ENCODE measurements around the gene PIEZO1. TPM values are rescaled to one million over a fixed set of nuclear protein-coding genes. Genes with fewer than 3 reads are reported as not detected.

The PIEZO1 gene
- total and polyA plus RNA-seq, 9 of the 15 experiments (the other 6 are each of a cell fraction or from before 2014, with no cell fraction given), result 3.6 to 432 (median 131) TPM

DNA sequence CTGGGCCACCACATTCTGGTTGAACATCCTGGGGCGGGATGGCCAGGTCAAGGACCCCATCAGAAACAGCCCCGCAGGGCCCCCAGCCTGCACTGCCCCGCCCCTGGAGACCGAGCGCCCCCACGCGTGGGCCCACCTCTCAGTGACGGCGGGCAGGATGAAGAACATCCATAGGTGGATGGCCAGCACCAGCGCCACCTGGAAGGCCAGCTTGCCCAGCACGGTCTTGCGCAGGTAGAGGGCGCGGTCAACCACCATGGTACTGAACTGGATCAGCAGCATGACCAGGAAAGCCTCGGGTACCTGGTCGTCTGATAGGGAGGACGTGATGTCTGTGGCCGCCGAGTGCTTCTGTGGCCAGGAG lies 65.1 kb downstream of the PIEZO1 start:
- H3K9me3 ChIP-seq (replicated peaks; ENCODE audit: control insufficient read depth, insufficient read depth, low read depth, low read length), result 0 out of 2 replicates have a peak, but pooled peaks cover 2% of the 10 kb centered on the region
- ATAC-seq (no peak), FAIRE-seq (no peak), DNase-seq (ENCODE audit: extremely low read depth in 1 of 4, low spot score in 3 of 4) (no peak)
- POLR2A ChIA-PET, result interaction anchor here (1.1 kb wide), 1 partner anchor 15 kb away, joined by 3 read pairs; no protein-coding TSS in a partner anchor
- CTCF ChIA-PET (ENCODE audit: low intra/inter-chr PET ratio), result no interaction called here
- intact Hi-C loops (cut with micrococcal nuclease), result no loop called here
- H3K4me3 ChIP-seq, result no peak overlapping the region
- no peaks in the 10 kb centered on the region; a peak in 1 of 5 replicates for H3K27me3 ChIP-seq (ENCODE audit: control insufficient read depth in 2 of 2, insufficient read depth in 2 of 2, low read length in 2 of 2)
- in situ Hi-C loops (cut with MboI), result no loop called here
- H2AFZ ChIP-seq (ENCODE audit: low read depth, low read length), result no peak overlapping the region
- H3K9ac ChIP-seq (ENCODE audit: insufficient read depth in 1 of 2, low read depth in 2 of 2, low read length in 2 of 2), result no peak overlapping the region
- no peak overlapping the region for H3K27ac ChIP-seq (ENCODE audit: extremely low read depth, low read depth, low read length)
- no peak overlapping the region for H3K4me2 ChIP-seq (ENCODE audit: insufficient read depth, low read length)
- H3K36me3 ChIP-seq (ENCODE audit: control insufficient read depth, insufficient read depth, low read length), result peaks cover 100% of the 10 kb centered on the region
- TF ChIP-seq RBM22 (IDR thresholded peaks at IDR 0.05; ENCODE audit: low read depth, low read length, poor library complexity, severe bottlenecking), result peak; percentile 82
- TF ChIP-seq, protein P1, sequence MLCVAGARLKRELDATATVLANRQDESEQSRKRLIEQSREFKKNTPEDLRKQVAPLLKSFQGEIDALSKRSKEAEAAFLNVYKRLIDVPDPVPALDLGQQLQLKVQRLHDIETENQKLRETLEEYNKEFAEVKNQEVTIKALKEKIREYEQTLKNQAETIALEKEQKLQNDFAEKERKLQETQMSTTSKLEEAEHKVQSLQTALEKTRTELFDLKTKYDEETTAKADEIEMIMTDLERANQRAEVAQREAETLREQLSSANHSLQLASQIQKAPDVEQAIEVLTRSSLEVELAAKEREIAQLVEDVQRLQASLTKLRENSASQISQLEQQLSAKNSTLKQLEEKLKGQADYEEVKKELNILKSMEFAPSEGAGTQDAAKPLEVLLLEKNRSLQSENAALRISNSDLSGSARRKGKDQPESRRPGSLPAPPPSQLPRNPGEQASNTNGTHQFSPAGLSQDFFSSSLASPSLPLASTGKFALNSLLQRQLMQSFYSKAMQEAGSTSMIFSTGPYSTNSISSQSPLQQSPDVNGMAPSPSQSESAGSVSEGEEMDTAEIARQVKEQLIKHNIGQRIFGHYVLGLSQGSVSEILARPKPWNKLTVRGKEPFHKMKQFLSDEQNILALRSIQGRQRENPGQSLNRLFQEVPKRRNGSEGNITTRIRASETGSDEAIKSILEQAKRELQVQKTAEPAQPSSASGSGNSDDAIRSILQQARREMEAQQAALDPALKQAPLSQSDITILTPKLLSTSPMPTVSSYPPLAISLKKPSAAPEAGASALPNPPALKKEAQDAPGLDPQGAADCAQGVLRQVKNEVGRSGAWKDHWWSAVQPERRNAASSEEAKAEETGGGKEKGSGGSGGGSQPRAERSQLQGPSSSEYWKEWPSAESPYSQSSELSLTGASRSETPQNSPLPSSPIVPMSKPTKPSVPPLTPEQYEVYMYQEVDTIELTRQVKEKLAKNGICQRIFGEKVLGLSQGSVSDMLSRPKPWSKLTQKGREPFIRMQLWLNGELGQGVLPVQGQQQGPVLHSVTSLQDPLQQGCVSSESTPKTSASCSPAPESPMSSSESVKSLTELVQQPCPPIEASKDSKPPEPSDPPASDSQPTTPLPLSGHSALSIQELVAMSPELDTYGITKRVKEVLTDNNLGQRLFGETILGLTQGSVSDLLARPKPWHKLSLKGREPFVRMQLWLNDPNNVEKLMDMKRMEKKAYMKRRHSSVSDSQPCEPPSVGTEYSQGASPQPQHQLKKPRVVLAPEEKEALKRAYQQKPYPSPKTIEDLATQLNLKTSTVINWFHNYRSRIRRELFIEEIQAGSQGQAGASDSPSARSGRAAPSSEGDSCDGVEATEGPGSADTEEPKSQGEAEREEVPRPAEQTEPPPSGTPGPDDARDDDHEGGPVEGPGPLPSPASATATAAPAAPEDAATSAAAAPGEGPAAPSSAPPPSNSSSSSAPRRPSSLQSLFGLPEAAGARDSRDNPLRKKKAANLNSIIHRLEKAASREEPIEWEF (CRISPR knock-in tag; IDR thresholded peaks at IDR 0.05), result no peak
- TF ChIP-seq IFI16 (CRISPR knock-in tag; IDR thresholded peaks at IDR 0.05), result no peak
- TF ChIP-seq RBFOX2 (IDR thresholded peaks at IDR 0.05; ENCODE audit: low read depth, low read length), result 0 out of 2 replicates have a peak, but pooled peaks have one; percentile 4
- TF ChIP-seq POLR2G (IDR thresholded peaks at IDR 0.05; ENCODE audit: low read depth, low read length), result peak; percentile 53
- H3K4me1 ChIP-seq (replicated peaks in 1 of 2; ENCODE audit: control insufficient read depth in 2 of 2, insufficient read depth in 2 of 2, low read length in 2 of 2), result peaks cover 0 to 47% of the 10 kb centered on the region in 2 experiments; a peak in 1 of 5 replicates
- no peaks in the 10 kb centered on the region for H4K20me1 ChIP-seq (replicated peaks; ENCODE audit: control insufficient read depth, insufficient read depth, low read length)
- no peaks in the 10 kb centered on the region; the same call in 2 of the 3 replicates for H3K79me2 ChIP-seq (ENCODE audit: control insufficient read depth, insufficient read depth, low read length)
- 94% methylated on average over 17 of the region's 19 CpGs for WGBS (ENCODE audit: insufficient coverage, low coverage, missing lambda C conversion rate)
- peaks cover 3% of the 10 kb centered on the region for H3K9me1 ChIP-seq (ENCODE audit: control insufficient read depth, insufficient read depth, low read length)
- BruUV-seq (replicated peaks), result no TSS peak
